ENCODE results near the gene RRAGB.

- TF ChIP-seq TARDBP (IDR thresholded peaks at IDR 0.05) (no peak), ZNF384 (IDR thresholded peaks at IDR 0.05) (no peak), ELF4 (IDR thresholded peaks at IDR 0.05) (no peak), CTBP1 (IDR thresholded peaks at IDR 0.05; ENCODE audit: borderline replicate concordance) (no peak), SP1 (IDR thresholded peaks at IDR 0.05) (no peak), ARNT (IDR thresholded peaks at IDR 0.05) (no peak), FOXM1 (IDR thresholded peaks at IDR 0.05; ENCODE audit: borderline replicate concordance) (no peak), FOXA1 (IDR thresholded peaks at IDR 0.05) (no peak), SUZ12 (IDR thresholded peaks at IDR 0.05) (no peak), HDGF (IDR thresholded peaks at IDR 0.05; ENCODE audit: borderline replicate concordance) (no peak)
Observed at GRCh38 chrX:55731826-55732225, 14.3 kb downstream of the RRAGB start.

Measured in HEK293T (cell line).